ENCODE results near the gene OSBPL6.
"Not testable (repeated sequence)": the region's sequence is repeated elsewhere in the genome, so short reads cannot be mapped to it uniquely, and the experiment has no call there.

The OSBPL6 gene

DNA sequence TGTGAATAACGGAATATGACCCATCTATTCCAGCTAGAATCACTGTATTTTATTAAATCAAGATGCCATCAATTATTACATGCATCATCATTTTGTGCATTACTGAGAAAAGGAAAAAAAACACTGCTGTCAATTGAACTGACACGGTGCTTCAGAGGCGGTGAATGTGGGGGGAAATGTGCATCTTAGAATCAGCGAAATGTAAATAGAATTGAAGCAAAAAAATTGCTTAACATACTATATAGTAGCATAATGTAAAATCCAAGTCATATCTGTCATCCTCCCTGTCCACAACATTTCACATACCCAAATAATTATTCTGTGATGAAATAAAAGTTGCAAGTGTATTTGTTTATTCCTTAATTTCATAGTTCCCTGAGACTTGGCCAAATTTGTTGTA lies 172.1 kb downstream of the OSBPL6 start:
- no peak for FAIRE-seq

DNA sequence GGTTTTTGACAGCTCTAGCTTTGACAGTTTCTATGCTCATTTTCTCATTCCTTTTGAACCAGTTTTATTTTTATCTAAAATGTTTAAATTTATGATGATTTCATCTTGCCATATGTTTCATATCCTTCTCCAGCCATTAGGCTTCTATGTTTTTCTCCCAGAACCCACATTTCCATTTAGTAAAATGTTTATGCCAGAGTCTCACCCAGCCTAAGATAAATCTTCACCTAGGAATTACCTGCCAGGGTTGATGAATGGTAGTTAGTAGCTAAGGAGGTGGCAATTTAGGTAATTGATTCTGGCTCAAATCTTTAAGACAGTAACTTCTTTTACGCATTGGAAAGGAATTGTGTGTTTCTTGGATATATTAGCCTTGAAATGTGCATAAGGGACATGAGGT lies 173.0 kb downstream of the OSBPL6 start:
- FAIRE-seq, result no peak

DNA sequence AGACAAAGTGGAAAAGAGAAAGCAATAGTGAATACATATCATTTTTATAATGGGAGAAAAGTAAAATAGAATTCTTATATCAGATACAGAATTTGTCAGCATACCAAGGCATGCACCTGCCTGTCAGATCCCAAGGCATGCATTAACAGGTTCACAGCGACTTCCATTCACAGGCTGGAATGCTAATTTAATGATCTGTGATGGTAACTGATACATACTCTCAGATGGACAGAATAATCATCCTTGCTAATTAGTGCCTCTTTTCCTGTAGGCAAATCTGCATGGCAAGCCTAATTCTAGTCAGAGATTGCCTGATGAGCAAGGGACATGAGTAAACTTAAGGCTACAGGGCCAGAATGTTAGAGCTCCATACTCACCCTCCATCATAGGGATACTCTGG lies 180.6 kb downstream of the OSBPL6 start:
- no peak for FAIRE-seq

GRCh38 chr2:178377046-178377445 lies 182.7 kb downstream of the OSBPL6 start:
- FAIRE-seq, result no peak

GRCh38 chr2:178379162-178380004 lies 185.1 kb downstream of the OSBPL6 start:
- no peak for FAIRE-seq

DNA sequence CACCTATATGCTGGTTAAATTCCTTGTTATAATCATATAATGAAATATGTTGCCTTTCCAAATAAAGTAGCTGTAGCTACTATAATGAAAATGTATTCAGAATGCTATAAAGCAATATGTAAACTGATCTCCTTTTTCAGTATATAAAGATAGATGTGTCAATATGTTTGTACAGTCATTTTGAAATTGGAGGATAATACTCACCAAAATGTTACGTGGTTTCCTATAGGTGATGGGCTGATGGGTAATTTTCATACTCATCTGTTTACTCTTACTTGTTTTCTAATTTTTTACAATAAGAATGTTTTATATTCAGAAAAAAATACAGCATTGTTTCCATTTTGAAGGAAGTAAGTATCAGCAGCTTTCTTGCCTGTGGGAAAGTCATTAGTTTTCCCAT lies 186.5 kb downstream of the OSBPL6 start:
- no peak for FAIRE-seq

DNA sequence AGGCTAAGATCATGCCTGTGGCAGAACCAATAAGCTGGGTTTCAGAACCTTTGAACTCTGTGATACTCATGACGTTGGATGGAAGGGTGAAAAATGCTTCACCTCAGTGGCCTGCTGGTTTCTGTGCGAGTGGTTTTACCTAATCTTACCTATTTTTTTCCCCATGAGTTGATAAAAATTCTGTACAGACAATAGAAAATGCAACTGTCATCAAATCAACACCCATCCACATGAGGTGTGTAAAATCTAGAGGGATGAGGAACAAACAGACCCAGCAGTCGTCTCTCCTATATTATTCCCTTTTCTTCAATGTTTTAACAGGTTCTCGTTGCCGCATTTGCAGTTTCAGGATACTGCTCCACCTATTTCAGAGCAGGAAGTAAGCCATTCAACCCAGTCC lies 189.4 kb downstream of the OSBPL6 start:
- no peak for FAIRE-seq

DNA sequence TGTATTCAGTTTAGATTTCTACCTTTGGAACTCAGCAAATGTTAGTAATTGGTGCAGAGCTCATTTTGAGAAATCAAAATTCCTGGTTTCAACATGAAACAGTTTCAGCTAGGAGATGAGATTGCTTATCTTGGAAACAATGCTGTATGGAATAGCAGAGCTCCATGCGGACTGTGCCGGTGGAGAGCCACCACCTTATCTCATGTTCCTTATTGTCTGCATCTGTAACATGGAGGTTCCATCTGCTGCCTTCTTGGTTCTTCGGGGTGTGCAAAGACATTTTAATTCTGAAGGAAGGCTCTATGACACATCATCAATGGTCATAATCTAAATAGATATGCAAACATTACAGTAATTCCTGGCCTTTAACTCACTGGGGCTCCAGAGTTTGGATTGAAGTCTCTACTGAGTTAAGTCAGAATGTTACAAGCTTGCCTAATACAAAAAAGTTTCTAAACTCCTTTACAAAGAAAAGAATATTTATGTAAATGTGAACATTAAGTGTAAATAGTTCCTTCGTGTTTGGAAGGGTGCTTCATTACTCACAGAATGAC lies 191.4 kb downstream of the OSBPL6 start:
- FAIRE-seq, result no peak

- FAIRE-seq, result no peak
These were observed 192.8 kb downstream of the OSBPL6 start for GRCh38 chr2:178386986-178387597.

DNA sequence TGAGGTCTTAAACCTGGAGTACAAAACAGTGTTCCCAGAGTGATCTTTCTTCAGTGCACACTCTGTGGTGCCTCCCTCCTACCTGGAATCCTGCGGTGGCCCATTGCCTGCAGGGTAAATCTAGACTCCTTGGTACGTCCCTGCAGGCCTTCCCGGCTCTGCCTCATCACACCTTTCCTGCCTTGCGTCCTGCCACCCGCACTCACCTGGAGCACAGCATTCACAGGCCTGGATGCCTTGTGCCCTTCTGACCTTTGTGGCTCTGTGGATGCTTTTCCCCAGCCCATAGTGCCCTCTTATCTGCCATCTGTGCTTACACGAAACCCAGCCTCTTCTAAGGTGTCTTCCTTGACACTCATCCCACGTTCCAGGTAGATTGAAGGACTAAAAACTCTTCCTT lies 194.0 kb downstream of the OSBPL6 start:
- FAIRE-seq, result no peak

GRCh38 chr2:178391701-178392100 lies 197.4 kb downstream of the OSBPL6 start:
- FAIRE-seq, result no peak

- FAIRE-seq, result no peak
These were observed 197.9 kb downstream of the OSBPL6 start for GRCh38 chr2:178392215-178392614.

DNA sequence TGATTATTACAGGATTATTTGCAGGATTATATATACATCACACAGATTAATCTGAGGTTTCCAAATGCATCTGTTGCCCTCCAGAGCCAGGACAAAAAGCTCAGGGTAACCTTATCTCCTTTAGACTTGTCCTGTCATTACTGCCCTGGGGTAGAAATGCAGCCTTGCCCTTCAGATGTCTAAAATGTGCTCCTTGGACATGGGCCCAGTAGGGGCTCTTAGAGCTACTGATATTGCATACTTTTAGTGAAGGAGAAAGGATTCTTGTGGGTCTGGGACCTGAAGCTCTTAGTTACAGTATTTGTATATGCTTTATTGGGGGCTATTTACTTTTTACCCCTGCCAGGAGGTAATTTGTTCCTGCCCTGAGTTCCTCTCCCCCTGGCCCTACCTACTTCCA lies 200.5 kb downstream of the OSBPL6 start:
- FAIRE-seq, result no peak

DNA sequence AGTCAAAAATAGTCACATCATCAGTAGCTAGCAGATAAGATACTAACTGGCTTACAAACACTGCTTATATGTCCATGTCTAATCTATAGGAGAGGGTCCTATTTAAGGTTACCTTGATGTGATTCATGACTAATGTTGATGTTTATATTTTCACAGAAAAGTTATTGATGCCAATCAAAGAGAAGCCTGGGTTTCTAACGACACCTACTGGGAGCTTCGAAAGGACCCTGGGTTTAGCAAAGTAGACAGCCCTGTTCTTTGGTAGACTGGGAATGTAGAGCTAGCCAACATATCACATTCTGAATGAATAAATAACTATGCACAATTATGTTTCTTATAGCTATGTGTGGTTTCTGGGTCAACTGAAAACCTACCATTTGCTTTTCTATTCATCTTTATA lies 201.0 kb downstream of the OSBPL6 start:
- no peak for FAIRE-seq

GRCh38 chr2:178395941-178396570 lies 201.7 kb downstream of the OSBPL6 start:
- no peak for FAIRE-seq

DNA sequence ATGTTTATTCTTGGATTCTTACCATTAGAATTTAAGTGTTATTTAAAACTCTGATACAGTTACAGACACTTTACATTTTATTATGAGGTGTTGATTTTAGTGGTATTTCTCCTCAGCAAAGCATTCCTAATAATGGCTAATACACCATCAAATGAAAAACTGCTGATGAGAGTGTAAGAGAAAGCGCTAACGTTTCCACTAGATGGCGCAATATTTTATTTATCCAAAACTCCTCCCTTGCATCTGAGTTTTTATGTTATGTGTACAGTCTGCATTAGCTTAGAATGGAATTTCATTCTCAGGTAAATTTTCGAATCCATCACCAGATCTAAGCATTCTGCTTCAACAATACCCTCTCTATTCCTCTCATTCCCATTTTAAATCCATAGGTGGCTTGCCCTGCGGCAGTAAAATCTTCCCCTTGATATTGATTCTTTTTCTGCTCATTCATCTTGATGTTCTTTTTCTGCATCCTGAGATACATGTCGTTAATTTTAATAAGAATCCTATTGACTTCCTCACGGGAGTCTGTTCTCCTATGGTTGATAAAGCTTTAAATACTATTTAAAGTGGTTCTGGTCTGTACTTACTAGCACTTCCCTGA lies 202.8 kb downstream of the OSBPL6 start:
- peak; percentile 86 for FAIRE-seq

DNA sequence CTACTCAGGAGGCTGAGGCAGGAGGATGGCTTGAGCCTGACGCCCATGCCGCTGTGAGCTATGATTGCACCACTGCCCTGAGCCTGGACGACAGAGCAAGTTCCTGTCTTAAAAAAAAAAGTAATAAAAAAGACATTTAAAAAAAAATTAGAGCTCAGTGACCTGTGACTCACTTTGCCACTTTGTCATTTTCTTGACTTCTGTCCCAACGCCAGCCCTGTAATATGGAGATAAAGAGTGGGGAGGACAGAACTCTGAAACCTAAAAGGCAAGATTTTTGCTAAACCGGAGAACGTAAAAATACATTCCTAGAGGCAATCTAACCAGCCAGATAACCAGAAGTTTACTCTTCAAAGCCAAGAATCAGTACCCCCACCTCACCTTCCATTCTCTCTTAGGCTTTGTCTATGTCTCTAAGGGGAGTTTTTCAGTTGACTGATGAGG lies 207.7 kb downstream of the OSBPL6 start:
- FAIRE-seq, result no peak

DNA sequence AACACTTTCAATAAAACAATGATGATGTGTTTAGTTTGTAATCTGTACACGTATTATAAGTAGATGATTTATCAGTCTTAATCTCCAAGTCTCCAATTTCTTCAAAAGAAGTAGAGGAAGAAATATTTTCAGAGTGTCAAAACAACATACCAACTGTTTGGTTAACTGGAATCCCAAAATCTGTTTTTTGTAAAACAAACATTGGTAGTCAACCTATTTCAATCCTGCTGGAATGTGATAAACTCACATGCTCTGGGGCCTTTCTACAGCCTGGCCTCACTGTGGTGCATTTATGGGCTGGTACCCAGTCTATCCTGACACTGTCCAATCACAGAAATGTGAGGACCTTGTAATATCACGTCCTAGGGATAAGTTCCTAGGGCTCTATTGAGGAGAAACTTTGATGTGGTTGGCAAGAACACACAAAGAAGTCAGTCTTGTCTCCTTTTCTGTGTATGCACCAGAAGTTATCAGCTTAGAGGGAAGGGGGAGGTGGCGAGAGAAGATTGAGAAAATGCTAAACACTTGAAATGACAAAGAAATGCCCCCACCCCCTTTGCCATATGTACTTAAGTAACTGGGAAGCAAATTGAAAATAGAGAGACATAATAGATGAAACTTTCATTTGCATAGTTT lies 209.5 kb downstream of the OSBPL6 start:
- FAIRE-seq, result no peak

GRCh38 chr2:178404368-178404767 lies 210.1 kb downstream of the OSBPL6 start:
- FAIRE-seq, result no peak

GRCh38 chr2:178409261-178409660 lies 214.9 kb downstream of the OSBPL6 start:
- no peak for FAIRE-seq

DNA sequence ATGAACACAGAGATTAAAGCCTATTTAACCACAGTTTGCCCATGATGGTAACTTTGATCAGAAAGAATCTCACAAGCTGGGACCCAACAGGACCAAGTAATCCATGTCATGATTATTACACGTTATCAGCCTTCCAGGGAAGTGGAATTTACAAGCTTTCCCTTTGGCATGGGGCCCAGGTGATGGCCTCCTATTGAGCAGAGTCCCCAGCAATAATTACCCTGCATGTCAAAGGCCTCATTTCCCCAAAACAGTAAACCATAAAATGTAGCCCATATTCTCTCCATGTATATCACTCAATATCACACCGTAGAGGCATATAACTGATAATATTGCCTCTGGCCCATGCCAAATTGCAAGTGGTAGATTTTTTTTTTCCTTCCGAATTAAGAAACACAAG lies 217.7 kb downstream of the OSBPL6 start:
- FAIRE-seq, result no peak

DNA sequence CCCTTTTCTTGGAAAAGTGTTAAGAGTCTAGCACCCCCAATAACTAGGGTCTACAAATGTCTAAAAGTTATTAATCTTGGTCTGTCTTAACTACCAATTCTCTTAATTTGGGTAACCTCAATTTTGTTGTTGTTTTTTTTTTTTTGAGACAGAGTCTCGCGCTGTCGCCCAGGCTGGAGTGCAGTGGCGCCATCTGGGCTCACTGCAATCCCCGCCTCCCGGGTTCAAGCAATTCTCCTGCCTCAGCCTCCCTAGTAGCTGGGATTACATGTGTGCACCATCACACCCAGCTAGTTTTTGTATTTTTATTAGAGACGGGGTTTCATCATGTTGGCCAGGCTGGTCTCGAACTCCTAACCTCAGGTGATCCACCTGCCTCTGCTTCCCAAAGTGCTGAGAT lies 218.1 kb downstream of the OSBPL6 start:
- FAIRE-seq, result not testable (repeated sequence)
